PFSK-1 (cell line): ENCODE results near the gene FCRL4.

Experiments
- SIN3A ChIP-seq: IDR thresholded peaks from 2 replicates; pipeline ENCODE4 v1.6.1; 2012; ENCODE audit warnings: mild to moderate bottlenecking, low read length, moderate library complexity, borderline replicate concordance; ENCODE audit not compliant: insufficient read depth
- TF ChIP-seq, protein P1 (sequence below), 2 experiments: IDR thresholded peaks; 2 replicates each; pipeline versions ENCODE4 v1.6.1 to v1.8.0; 2011 to 2012; ENCODE audit warnings: low read depth in 2 of 2, low read length in 2 of 2, control low read depth in 1 of 2, inconsistent platforms in 1 of 2, mild to moderate bottlenecking in 1 of 2, moderate library complexity in 1 of 2; ENCODE audit not compliant: insufficient read depth in 1 of 2

DNA sequence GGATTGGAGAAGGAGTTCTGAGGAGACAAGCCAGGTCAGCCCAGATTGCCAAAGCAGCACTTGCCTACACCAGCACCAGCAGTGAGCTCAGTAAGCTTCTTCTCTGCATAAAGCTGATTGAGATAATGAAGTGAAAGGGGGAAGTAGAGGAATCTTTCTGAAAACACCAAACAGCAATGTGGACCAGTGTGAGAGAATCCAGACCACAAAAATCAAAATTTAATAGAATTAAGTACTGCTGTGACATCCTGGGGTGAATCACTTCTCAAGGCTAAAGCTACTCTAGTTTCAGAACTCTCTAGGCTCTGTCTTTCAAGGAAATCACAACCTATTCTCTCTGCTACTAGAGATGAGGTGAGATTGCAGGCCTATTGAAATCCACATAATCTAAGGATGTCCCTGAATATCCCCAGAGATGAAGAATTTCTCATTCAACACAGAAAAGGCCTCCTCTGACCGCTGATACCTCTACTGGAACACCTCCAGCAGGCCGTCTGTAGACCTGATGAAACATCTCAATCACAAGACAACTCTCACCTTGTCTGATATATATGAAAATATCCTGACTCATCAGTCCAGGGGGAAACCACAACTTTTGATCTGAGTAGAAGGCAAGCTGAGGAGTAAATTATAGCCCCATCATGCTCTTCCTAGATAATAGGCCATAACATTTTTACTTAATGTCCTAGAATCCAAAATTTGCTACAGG lies at the start of gene FCRL4:
- TF ChIP-seq, protein P1, sequence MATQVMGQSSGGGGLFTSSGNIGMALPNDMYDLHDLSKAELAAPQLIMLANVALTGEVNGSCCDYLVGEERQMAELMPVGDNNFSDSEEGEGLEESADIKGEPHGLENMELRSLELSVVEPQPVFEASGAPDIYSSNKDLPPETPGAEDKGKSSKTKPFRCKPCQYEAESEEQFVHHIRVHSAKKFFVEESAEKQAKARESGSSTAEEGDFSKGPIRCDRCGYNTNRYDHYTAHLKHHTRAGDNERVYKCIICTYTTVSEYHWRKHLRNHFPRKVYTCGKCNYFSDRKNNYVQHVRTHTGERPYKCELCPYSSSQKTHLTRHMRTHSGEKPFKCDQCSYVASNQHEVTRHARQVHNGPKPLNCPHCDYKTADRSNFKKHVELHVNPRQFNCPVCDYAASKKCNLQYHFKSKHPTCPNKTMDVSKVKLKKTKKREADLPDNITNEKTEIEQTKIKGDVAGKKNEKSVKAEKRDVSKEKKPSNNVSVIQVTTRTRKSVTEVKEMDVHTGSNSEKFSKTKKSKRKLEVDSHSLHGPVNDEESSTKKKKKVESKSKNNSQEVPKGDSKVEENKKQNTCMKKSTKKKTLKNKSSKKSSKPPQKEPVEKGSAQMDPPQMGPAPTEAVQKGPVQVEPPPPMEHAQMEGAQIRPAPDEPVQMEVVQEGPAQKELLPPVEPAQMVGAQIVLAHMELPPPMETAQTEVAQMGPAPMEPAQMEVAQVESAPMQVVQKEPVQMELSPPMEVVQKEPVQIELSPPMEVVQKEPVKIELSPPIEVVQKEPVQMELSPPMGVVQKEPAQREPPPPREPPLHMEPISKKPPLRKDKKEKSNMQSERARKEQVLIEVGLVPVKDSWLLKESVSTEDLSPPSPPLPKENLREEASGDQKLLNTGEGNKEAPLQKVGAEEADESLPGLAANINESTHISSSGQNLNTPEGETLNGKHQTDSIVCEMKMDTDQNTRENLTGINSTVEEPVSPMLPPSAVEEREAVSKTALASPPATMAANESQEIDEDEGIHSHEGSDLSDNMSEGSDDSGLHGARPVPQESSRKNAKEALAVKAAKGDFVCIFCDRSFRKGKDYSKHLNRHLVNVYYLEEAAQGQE (IDR thresholded peaks at IDR 0.05; ENCODE audit: insufficient read depth in 1 of 2, low read depth in 2 of 2, low read length in 2 of 2): no peak
- TF ChIP-seq SIN3A: no peak
